Ureter (tissue), 1 donor: ENCODE measurements around the gene METTL1. TPM values are rescaled to one million over a fixed set of nuclear protein-coding genes. Genes with fewer than 3 reads are reported as not detected.
A peak's percentile ranks its signal among the peaks of the same experiment; 100 is the strongest.

Source experiments
- DNase-seq: peaks from one replicate; pipeline ENCODE4 v3.0.0-alpha.2; 2020; ENCODE audit warnings: low spot score
- total RNA-seq: library from RNA; stranded (reverse); gene quantifications from one replicate; pipeline ENCODE4 v1.2.4, GENCODE V29; 2023
- donor health status: DM: yes; HTN: yes; CAD: no.

METTL1 gene
- total RNA-seq, 1 donor from 2014 or later = 50.1 TPM

DNA sequence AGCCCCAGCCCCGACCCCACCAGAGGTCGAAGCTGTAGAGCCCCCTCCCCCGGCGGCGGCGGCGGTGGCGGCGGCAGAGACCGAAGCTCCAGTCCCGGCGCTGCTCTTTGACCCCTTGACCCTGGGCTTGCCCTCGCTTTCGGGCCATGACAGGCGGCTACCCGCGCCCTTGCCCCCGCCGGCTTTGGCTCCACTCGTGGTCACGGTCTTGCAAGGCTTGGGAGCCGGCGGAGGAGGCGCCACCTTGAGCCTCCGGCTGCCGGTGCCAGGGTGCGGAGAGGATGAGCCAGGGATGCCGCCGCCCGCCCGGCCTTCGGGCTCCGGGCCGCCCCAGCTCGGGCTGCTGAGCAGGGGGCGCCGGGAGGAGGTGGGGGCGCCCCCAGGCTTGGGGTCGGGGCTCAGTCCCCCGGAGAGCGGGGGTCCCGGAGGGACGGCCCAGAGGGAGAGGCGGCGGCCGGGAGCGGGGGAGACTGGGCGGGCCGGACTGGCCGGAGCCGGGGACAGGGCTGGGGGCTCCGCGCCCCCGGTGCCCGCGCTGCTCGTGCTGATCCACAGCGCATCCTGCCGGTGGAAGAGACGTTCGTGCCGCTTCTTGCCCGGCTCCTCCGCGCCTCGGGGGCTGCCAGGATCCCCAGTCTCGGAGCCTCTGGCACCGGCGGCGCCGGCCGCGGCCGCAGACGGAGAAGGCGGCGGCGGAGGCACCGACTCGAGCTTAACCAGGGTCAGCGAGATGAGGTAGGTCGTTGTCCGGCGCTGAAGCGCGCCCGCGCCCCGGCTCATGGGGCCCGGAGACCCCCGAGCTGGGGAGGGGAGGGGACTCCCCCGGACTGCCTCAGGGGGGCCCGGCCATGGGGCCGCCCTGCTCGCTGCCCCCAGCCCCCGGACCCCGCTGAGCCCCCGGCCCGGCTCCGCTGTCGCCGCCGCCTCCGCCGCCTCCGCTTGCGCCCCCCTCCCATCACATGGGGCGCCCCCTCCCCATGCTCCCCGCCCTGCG, 34.1 kb downstream of the METTL1 start:
- DNase-seq = no peak

DNA sequence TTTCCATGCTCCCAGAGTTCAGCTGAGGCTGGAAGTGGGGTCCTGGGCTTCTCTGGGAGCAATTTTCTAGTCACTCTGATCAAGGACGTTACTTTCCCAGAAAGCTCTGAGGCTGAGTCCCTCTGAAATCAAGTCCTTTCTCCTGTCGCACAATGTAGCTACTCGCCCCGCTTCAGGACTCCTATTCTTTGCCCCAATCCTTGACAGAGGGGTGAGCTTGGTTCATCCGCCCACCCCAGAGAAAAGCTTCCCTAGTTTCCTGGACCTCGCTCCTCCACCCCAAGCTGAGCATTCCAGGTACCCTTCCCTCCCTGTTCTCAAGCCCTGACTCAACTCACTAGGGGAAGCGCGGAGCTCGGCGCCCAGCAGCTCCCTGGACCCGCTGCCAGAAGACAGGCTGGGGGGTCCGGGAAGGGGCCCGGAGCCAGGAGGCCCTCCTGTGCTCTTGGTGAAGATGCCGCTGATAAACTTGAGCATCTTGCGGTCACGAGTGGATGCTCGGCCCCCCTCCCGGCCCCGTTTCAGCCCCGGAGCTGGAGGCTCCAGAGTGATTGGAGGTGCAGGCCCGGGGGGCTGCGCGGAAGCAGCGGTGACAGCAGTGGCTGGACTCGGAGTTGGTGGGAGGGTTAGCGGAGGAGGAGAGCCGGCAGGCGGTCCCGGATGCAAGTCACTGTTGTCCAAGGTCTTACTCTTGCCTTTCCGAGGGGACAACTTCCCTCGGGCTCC, 35.0 kb downstream of the METTL1 start:
- DNase-seq = no peak

DNA sequence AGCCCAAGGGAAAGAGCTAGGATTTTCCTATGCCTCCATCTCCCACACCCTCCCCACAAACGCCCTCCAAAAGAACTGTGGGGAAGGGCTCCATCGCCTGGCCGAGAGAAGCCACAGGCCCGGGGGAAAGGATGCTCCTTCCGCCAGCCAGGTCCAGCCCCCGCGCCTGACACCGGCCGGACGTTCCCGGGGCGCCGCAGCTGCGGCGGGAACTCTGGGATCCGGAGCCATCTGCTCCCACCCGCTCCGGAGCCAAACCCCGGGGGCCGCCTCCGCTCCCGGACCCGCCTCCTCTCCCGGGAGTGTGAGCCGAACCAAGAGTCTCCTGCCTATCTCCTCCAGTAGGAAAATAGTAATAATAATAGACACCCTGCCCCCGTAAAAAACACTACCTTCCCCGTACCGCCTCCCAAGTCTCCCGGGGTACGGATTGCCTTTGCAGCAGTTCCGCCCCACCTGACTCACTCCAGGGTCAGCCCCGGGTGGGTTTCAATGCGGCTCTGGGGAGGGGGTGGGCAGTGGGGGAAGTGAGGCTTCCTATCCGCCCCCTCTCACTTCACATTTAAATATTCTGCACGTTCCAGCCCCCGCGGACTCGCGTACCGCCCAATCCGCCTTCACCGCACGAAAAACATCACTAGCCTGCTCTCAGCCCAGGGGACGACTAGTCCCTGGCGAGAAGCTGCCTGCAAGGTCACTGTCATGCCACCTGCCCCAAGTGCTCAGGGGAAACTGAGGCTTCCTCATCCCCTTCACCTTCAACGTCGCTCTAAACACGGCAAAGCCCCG, 35.8 kb downstream of the METTL1 start:
- DNase-seq = no peak

DNA sequence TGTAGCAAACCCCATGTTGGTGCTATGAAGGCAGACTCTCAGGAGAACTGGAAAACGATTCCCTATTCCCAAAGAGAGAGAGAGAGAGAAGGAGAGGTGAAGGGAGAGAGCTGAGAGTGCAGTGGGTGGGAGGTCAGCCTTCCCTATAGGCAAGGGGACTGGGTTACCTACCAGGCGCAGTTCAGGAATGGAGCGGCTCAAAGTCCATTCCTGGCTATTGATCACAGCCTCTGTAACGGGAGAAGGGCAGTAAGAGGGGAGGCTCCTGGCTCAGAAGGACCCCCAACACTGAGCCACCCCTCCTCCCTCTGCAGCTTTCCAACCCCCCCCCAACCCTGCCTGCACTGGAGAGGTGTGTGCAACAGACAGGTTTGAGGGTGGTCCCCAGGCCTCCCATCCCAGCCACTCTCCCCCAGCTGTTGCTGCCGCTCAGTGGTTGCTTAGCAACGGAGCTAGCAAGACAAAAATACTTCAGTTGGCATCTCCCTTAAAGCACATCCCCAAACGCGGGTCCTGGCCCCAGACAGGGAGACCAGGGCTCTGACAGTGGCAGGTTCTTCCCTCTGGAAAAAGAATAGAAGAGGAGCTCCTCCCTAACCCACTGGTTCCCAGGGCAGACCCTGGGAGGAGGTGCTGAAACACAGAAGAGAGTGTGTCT, 36.6 kb downstream of the METTL1 start:
- DNase-seq = no peak

DNA sequence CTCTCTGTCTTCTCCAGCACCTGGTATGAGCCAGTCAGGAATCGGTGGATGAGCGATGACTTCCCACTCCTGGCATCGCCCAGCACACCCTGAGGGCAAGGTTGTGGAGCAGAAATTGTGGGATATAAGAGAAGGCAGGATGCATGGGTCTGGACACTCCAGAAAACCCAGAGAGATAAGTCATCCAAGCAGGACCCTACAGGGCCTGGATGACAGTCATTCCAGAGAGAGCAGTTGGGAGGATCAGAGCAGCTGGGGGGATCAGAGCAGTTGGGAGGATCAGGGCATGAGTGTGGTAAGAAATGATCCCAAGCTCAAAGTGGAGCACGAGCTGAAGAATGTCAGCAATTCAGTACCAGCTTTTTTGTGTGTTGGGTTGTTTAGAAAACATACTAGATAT, 37.3 kb downstream of the METTL1 start:
- DNase-seq = no peak

DNA sequence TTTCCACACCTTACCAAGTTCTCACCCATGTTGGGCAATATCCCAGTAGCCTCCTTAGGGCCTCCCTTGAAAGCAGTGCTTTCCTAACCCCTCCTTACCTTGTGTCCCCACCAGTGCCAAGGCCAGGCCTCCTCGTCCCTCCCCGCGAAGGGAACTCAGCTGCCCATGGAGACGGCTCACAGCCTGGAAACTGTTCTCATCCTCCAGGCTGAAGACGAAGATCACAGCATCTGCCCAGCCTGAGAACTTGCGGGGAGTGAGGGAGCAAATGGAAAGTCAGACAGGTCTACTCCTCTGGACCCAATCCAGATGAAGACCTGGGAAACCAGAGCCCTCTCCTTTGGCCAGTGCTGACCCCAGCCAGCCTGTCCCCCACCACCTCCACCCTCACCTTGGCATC, 38.0 kb downstream of the METTL1 start:
- no peak for DNase-seq

DNA sequence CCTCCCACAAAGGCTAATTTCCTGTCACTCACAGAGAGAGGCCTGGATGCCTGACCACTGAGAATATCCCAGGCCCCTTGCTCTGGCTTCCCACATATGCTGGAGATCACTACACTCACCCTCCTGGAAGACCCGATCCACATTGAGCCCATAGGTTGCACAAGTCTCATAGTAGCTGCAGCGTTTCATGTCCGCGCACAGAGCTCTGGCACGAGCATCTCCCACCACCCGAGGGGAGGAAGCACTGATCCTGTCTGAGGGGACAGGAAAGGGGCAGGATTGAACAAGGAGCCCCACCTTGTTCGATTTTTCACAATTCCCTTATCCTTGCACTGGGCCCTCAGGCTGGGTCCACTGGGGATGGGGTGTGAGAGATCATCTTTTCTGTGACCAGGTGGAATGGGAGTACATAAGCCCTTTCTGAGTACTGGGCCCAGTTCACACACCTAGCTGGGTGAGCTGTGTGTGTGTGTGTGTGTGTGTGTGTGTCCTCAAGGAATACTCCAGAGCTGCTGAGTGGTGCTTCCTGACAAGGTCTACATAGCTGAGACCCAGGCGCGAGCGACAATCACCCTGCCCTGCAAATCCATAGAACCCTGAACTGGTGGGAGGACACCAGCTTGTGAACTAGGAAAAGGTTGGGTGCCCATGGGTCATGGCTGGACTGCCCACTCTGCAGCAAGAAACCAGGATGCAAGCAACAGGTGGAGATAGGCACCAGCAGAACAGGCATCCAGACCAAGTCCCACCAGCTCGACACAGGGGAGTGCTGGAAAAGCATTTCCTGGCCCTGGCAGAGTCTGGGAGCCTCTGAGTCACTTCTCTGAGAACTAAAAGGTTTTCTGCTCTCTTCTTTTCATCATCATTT, 38.9 kb downstream of the METTL1 start:
- DNase-seq = no peak

DNA sequence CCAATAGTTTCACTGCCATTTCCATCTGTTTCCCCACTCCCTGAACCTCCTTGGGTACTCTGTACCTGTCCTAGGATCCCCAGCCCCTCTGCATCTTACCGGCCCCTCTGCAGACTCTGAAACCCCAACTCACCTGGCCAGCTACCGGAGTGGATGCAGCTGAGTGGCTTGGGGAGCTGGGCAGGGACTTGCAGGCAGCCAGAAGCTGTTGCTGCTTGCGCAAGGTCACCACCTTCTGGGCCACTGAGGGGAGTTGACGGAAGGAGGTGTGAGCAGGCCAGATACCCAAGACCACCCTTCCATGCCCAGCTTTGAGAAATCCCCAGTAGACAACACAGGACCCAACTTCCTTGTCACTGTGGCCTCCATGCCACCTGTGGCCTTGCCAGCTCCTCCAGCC, 39.6 kb downstream of the METTL1 start:
- no peak for DNase-seq

DNA sequence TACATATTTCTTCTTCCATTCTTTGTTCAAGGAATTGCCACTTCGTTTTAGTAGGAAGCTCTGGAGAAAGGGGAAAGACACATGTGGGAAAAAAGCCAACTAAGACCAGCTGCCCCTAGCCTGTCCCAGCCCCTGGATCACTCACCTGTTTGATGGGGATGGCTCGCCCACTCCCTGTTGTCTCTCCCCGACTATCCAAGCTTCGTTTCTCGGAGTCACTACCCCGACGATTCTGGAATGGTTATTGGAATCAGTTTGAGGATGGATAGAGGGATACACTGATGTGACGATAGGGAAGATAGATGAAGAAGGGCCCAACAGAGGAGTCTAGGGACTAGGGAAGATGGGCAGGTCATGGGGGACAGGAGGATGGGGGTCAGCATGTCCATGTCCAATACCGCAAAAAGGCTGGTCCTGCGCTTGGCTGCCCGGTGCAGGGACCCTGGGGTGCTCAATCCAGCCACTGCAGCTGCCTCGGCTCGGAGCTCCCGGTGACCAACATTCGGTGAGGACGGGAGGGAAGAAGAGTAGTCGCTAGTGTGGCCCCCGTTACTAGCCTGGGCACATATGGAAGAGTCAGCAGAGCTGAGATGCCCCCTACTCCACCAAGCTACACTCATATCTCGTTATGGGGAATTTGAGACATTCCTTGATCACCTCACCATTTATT, 40.4 kb downstream of the METTL1 start:
- DNase-seq = no peak

DNA sequence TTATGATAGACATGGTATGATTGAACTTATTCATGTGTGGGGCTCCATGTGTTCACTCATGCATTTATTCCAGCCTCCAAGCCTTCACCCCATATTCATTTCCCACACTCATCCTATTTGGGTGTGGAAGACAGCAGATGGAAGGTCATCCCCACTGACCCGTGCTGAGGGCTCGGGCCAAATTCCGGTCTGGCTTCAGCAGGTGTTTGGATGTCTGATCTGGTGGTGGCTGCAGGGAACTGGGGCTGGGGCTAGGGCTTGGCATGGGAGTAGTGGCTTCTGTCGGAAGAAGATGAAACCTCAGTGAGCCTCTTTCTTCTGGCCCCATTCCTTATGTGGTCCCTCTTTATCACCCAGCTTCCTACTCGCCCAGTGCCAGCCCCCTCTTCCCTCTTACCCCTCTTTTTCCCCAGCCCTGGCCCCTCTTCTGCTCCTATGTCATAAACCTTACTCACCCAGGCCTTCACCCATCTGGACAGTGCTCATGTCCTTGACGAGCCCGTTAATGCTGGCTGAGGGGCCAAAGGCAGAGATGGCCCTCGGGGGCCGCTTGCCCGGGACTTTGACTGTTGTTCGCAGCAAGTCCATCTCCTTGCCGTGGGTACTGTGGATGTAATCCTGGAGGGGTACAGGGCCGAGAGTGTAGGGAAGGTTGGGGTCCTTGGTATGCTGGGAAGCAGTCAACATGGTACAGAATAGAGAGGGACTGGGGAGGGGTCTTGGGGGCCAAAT, 41.4 kb downstream of the METTL1 start:
- no peak for DNase-seq

DNA sequence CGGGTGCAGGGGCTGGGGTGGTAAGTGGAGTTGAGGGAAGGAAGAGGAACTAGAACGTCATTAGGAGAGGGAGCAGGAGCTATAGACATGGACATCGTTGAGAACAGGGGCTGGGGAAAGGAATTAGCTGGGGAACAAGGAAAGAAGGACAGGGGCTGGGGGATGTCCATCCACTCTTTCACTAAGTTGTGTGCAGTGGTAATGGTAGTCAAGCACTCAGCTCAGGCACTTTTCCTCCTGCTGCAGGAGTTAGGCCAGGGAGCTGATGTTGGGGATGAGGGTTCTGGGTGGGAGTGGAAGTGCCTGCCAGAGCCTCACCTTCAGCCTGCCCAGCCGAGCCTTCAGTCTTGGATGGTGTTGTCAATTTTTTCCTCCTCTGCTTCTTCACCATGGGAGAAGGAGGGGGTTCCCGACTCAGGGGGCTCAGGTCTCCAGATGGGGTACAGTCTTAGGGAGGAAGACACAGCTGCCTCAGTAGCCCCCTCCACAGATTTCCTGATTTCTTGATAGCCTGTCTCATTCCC, 42.5 kb downstream of the METTL1 start:
- peak; percentile 34 for DNase-seq

DNA sequence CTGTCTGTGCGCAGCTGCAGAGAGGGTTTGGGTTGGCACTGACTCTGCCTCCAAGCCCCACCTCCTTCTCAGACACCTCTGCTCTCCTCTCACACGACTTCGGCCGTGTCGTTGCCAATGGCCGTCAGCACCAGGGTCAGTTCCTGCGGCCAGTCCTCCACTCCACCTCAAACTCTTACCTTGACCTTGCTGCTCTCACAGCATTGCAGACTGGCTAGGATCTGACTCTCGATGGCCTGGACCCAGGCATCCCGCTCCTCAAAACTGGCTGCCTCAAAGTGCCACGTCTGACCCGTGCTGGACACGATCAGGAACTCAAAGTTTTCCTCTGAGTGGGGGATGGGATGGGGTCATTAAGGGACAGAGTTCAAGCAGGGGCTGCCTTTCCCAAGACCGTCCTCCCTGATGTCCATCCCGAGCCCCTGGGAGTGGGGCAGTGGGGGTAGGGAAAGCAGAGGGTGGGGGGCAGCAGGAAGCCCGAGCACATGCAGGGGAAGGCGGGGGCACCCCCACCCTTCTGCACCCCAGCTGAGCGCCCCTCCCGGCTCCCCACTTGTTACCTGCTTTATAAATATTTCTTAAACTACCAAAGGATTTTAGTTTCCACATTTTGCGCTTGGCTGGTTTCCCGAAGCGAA, 44.0 kb downstream of the METTL1 start:
- peak; percentile 42 for DNase-seq

DNA sequence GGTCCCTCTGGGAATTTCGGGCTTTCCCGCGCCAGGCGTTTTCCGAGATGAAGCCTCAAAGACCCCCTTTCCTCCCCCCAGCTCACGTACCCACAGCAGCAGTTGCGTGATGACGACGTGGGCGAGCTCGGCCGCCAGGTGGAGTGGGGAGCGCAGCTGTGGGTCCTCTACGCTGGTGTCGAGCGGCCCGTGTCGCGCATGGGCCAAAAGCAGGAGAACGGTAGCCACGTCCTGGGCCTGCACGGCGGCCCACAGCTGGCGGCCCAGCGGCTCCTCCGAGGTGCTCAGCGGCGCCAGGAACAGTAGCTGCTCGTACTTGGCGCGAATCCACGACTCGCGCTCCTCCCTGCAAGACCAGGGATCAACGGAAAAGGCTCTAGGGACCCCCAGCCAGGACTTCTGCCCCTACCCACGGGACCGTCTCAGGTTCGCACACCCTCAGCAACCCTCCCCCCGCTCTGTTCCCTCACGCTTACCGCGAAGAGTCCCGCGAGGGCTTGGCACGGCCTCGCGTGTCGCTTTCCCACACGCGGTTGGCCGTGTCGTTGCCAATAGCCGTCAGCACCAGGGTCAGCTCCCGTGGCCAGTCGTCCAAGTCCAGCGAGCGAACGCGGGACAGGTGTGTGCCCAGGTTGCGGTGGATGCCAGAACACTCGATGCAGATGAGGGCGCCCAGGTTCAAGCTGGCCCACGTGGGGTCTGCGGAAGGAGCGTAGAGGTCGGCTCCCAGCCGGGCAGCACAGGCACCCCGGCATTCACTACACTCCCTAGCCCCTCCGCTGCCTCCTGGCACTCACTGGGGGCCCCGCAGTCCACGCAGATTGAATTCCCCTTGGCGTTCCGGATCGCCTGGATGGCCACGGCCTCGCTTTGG, 44.8 kb downstream of the METTL1 start:
- DNase-seq = peak; percentile 46

DNA sequence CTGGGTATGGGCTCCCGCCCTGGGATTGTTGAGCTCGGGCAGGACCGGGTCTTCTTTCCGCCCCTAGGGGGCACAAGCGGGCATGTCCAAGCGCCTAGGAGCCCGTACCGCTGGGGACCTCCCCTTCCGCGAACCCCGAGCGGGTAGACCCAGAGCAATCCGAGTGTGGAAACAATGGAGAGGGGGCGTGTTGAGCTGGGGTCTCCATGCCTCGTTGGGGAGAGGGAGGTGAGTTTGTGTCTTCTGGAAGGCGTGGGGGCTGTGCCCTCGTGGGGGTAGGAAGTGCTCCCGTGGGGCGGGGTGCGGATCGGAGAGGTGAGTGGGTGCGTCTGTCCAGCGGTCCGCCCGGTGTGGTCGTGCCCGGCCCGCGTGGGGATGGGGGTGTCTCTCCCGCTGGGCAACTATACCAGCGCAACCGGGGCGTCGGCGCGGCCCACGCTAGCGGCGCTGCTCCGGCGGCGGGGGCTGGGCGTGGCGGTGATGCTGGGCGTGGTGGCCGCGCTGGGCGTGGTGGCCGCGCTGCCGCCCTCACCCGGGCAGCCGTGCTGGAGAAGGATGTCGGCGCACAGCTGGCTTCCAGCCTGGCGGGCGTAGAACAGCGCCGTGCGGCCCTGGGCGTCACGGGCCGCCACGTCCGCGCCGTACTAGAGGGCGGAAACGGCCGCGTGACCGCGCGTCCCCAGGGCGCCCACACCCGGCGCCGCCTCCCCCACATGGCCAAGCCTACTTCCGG, 45.6 kb downstream of the METTL1 start:
- peak; percentile 81 for DNase-seq

DNA sequence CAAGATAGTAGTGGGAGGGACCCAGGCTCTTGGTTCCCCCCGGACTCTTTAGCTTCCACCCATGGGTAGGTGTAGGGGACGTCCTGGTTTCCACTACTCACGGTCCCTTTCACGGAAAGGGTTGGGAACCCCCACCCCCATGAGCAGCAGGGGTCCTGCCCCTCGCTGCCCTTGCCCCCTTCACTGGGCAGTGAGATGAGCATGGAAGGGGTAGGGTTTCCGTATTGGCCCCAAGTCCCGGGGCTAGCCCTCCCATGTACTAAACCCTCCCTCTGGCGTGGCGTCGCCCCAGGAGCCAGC, 46.1 kb downstream of the METTL1 start:
- DNase-seq = no peak

DNA sequence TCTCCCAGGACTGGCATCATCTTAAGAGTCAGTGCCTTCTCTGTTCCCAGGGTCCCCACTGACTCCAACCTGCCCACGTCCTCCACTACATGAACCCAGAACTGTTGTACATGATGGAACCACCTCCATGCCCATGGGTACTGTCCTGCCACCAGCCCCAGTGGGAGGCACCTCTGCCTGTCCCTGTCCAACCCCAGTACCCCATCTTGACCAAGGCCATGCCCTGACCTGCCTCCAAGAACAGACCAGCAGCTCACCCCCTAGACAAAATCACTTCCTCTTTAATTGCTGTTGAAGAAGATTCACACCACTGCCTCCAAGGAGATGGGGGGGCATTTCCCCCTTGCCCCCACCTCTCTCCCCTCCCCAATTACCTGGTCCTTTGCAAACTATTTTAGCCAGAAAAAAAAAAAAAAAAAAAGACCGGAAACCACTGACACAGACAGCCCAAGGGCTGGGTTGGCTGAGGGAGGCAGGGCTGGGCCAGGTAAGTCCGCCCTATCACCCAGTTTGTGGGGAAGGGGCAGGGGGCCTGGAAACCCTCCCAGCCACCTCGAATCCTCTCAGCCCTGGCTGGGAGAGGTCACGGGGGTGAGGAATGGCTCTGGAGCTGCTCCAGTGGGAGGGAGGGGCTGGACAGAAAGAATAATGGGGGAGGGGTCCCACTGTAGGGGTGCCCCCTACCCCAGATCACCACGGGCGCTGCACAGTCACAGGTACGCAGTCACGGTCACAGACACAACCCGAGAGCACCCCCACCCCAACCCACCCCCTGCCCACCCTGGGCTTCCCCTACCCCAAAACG, 46.8 kb downstream of the METTL1 start:
- no peak for DNase-seq
